GM12878 (cell line): ENCODE measurements around the gene OR52N4. TPM values are rescaled to one million over a fixed set of nuclear protein-coding genes. Genes with fewer than 3 reads are reported as not detected.

Source experiments
- ATAC-seq: fragments of 200-7000 bp; cut with Tn5 transposase; 3 replicates; pipeline ENCODE4 v1.9.1; 2020; ENCODE audit warnings: mild to moderate bottlenecking, moderate library complexity
- BruUV-seq: library from RNA; stranded (reverse); fragments of 400-500 nt; replicated peaks from 2 replicates; lab custom pipeline; 2021; lab: Mats Ljungman, UMichigan
- CTCF ChIA-PET: fragments of 300-600 bp; sonication (Branson Sonifier 250); formaldehyde crosslinking; extraction: SDS; loops from one replicate; lab custom pipeline; 2021; ENCODE audit warnings: inconsistent platforms; lab: Yijun Ruan, JAX
- POLR2A ChIA-PET: fragments of 350-600 bp; formaldehyde crosslinking; extraction: SDS; loops from one replicate; lab custom pipeline; 2021; ENCODE audit warnings: inconsistent platforms; lab: Charles Lee
- RAD21 ChIA-PET: fragments of 300-600 bp; sonication (Branson Sonifier 250); formaldehyde crosslinking; loops from one replicate; lab custom pipeline; 2023; ENCODE audit warnings: antibody characterized with exemption; ENCODE audit not compliant: unreplicated experiment; lab: Charles Lee
- SMC1A ChIA-PET: fragments of 300-600 bp; sonication (Branson Sonifier 250); formaldehyde crosslinking; loops from one replicate; lab custom pipeline; 2023; ENCODE audit not compliant: unreplicated experiment, uncharacterized antibody; lab: Charles Lee
- DNase-seq: peaks from one replicate; pipeline ENCODE4 v3.0.0-alpha.2; 2011; ENCODE audit warnings: low read depth, low spot score
- FAIRE-seq: peaks from 3 replicates; lab custom pipeline; 2011; peaks lifted over from hg19 to GRCh38; lab: Jason Lieb, UNC
- H2AFZ ChIP-seq: 2 replicates; pipeline ENCODE4 v1.6.0; 2011; ENCODE audit warnings: low read depth, low read length, control low read depth; ENCODE audit not compliant: control insufficient read depth
- H3K27ac ChIP-seq: 2 replicates; pipeline ENCODE4 v1.5.1; 2011; ENCODE audit warnings: control low read depth; ENCODE audit not compliant: control insufficient read depth, insufficient read depth
- H3K27me3 ChIP-seq, 2 experiments: replicated peaks in 1 of 2; 2 replicates each; pipeline versions ENCODE4 v1.6.0 to v1.6.1; 2011; ENCODE audit warnings: low read length in 1 of 2; ENCODE audit not compliant: control insufficient read depth in 2 of 2, insufficient read depth in 2 of 2
- H3K36me3 ChIP-seq, 2 experiments: 2 replicates each; pipeline ENCODE4 v1.5.1; 2011; ENCODE audit warnings: low read length in 1 of 2; ENCODE audit not compliant: control insufficient read depth in 2 of 2, insufficient read depth in 2 of 2
- H3K4me1 ChIP-seq: 2 replicates; pipeline ENCODE4 v1.6.1; 2011; ENCODE audit warnings: mild to moderate bottlenecking, low read length, moderate library complexity, mixed read lengths; ENCODE audit not compliant: control insufficient read depth, insufficient read depth
- H3K4me2 ChIP-seq: 2 replicates; pipeline ENCODE4 v1.6.0; 2011; ENCODE audit warnings: control low read depth; ENCODE audit not compliant: control insufficient read depth, insufficient read depth
- H3K4me3 ChIP-seq: fragments of 200-600 bp; sonication (generic); 2 replicates; pipeline ENCODE4 v1.5.1; 2016
- H3K79me2 ChIP-seq: 2 replicates; pipeline ENCODE4 v1.6.0; 2011; ENCODE audit warnings: low read length; ENCODE audit not compliant: control insufficient read depth, insufficient read depth
- H3K9ac ChIP-seq: 2 replicates; pipeline ENCODE4 v1.8.0; 2011; ENCODE audit warnings: low read length, control low read depth, mixed read lengths; ENCODE audit not compliant: control insufficient read depth, insufficient read depth
- H3K9me3 ChIP-seq: replicated peaks from 3 replicates; pipeline ENCODE4 v1.5.1; 2011; ENCODE audit warnings: mild to moderate bottlenecking, low read length; ENCODE audit not compliant: control insufficient read depth, insufficient read depth
- H4K20me1 ChIP-seq: 2 replicates; pipeline ENCODE4 v1.6.0; 2011; ENCODE audit not compliant: control insufficient read depth, insufficient read depth
- FOS ChIP-seq: IDR thresholded peaks from 3 replicates; pipeline ENCODE4 v1.6.1; 2011; ENCODE audit warnings: borderline replicate concordance; ENCODE audit not compliant: insufficient read length; ENCODE audit errors: extremely low read depth
- MYC ChIP-seq: IDR thresholded peaks from 2 replicates; pipeline ENCODE4 v1.6.1; 2011; ENCODE audit warnings: mild to moderate bottlenecking, low read length, moderate library complexity, inconsistent platforms; ENCODE audit not compliant: insufficient read depth, insufficient replicate concordance, insufficient read length, severe bottlenecking
- PRDM15 ChIP-seq: fragments of 450-650 bp; formaldehyde crosslinking; IDR thresholded peaks from 2 replicates; pipeline ENCODE4 v1.4.0; 2020; ENCODE audit warnings: mild to moderate bottlenecking, moderate library complexity
- SMAD5 ChIP-seq: IDR thresholded peaks from 2 replicates; pipeline ENCODE4 v1.6.1; 2016; ENCODE audit warnings: antibody characterized with exemption, low read depth
- USF2 ChIP-seq: IDR thresholded peaks from 2 replicates; pipeline ENCODE4 v1.6.1; 2011; ENCODE audit warnings: low read depth, low read length, improper control_type of control experiment, borderline replicate concordance
- in situ Hi-C: fragments of 300-500 bp; cut with MboI; formaldehyde crosslinking; loops from 9 replicates; pipeline ENCODE4 v1.14.3; 2018; ENCODE audit warnings: mixed read lengths
- intact Hi-C: fragments of 100-400 bp; cut with micrococcal nuclease; formaldehyde crosslinking; loops from one replicate; pipeline ENCODE4 v1.14.2; 2022; ENCODE audit not compliant: unreplicated experiment
- polyA plus RNA-seq, 11 experiments: library from polyadenylated mRNA; depleted of rRNA in 4 of 11; unstranded in 6 of 11; stranded (reverse) in 5 of 11; fragments of >200 nt; fragmentation: Nextera tagmentation in 4 of 11; fragmentation: Illumina TruSeq in 1 of 11; extraction: Ambion mirVana in 4 of 11; extraction: Trizol in 1 of 11; gene quantifications; 1 replicate in 1 of 11; 2 replicates in 10 of 11; pipeline versions ENCODE4 v1.2.1 to v1.2.3, GENCODE V29; 2011 to 2016; ENCODE audit warnings: inconsistent platforms in 2 of 11, missing spikeins in 2 of 11, low read depth in 1 of 11
- total RNA-seq, 4 experiments: library from RNA; depleted of rRNA in 3 of 4; stranded (reverse); fragments of >200 nt in 3 of 4; fragmentation: Illumina TruSeq in 1 of 4; extraction: Trizol in 1 of 4; gene quantifications; 2 replicates each; pipeline versions ENCODE4 v1.2.1 to v1.2.3, GENCODE V29; 2013 to 2021
- TF ChIP-seq, protein P1 (sequence below): IDR thresholded peaks from 2 replicates; pipeline ENCODE4 v1.6.1; 2012; ENCODE audit warnings: mild to moderate bottlenecking, low read depth, low read length
- TF ChIP-seq, protein P2 (sequence below), 3 experiments: IDR thresholded peaks in 2 of 3; conservative IDR thresholded peaks in 1 of 3; 2 replicates each; pipeline ENCODE4 v1.5.1; 2011; ENCODE audit warnings: low read depth in 3 of 3, low read length in 3 of 3, mild to moderate bottlenecking in 3 of 3, control low read depth in 2 of 3, moderate library complexity in 2 of 3, inconsistent platforms in 1 of 3, mixed read lengths in 1 of 3; ENCODE audit not compliant: control insufficient read depth in 2 of 3, insufficient read depth in 1 of 3; ENCODE audit errors: extremely low read depth in 1 of 3

OR52N4 gene
- total and polyA plus RNA-seq, 10 of the 15 experiments (the other 5 are each of a cell fraction or from before 2014, with no cell fraction given): 0.16 to 8.6 (median 0.67) TPM; not detected in 1

- TF ChIP-seq, protein P1, sequence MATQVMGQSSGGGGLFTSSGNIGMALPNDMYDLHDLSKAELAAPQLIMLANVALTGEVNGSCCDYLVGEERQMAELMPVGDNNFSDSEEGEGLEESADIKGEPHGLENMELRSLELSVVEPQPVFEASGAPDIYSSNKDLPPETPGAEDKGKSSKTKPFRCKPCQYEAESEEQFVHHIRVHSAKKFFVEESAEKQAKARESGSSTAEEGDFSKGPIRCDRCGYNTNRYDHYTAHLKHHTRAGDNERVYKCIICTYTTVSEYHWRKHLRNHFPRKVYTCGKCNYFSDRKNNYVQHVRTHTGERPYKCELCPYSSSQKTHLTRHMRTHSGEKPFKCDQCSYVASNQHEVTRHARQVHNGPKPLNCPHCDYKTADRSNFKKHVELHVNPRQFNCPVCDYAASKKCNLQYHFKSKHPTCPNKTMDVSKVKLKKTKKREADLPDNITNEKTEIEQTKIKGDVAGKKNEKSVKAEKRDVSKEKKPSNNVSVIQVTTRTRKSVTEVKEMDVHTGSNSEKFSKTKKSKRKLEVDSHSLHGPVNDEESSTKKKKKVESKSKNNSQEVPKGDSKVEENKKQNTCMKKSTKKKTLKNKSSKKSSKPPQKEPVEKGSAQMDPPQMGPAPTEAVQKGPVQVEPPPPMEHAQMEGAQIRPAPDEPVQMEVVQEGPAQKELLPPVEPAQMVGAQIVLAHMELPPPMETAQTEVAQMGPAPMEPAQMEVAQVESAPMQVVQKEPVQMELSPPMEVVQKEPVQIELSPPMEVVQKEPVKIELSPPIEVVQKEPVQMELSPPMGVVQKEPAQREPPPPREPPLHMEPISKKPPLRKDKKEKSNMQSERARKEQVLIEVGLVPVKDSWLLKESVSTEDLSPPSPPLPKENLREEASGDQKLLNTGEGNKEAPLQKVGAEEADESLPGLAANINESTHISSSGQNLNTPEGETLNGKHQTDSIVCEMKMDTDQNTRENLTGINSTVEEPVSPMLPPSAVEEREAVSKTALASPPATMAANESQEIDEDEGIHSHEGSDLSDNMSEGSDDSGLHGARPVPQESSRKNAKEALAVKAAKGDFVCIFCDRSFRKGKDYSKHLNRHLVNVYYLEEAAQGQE: no peak
- TF ChIP-seq MYC (no peak), PRDM15 (CRISPR knock-in tag) (no peak), SMAD5 (no peak)
Measured at GRCh38 chr11:5736396-5736795, 17.6 kb upstream of the OR52N4 start, which contains the start of gene OR56B1 (continued).

DNA sequence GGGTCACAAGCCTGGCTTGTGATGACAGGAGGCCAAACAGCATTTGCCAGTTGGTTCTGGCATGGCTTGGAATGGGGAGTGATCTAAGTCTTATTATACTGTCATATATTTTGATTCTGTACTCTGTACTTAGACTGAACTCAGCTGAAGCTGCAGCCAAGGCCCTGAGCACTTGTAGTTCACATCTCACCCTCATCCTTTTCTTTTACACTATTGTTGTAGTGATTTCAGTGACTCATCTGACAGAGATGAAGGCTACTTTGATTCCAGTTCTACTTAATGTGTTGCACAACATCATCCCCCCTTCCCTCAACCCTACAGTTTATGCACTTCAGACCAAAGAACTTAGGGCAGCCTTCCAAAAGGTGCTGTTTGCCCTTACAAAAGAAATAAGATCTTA lies 17.0 kb upstream of the OR52N4 start:
- H3K27ac ChIP-seq: no peak overlapping the region
- DNase-seq (no peak), ATAC-seq (no peak), FAIRE-seq (no peak)
- H3K27me3 ChIP-seq: no peaks in the 10 kb centered on the region
- no peaks in the 10 kb centered on the region for H3K36me3 ChIP-seq
- in situ Hi-C loops (no loop called here), intact Hi-C loops (no loop called here)
- no peak overlapping the region for H3K9ac ChIP-seq
- ChIA-PET CTCF (interaction anchor here (0.7 to 1.0 kb wide), 2 partner anchors 53 to 265 kb away, joined by 3 read pairs; no protein-coding TSS in a partner anchor), SMC1A (no interaction called here), RAD21 (no interaction called here), POLR2A (no interaction called here)
- H3K4me3 ChIP-seq: no peak overlapping the region
- no peak overlapping the region for H2AFZ ChIP-seq
- H4K20me1 ChIP-seq: no peaks in the 10 kb centered on the region
- no peaks in the 10 kb centered on the region for H3K79me2 ChIP-seq
- no TSS peak for BruUV-seq
- H3K9me3 ChIP-seq: no peaks in the 10 kb centered on the region; the same call in 2 of the 3 replicates
- no peaks in the 10 kb centered on the region for H3K4me1 ChIP-seq
- no peak overlapping the region for H3K4me2 ChIP-seq
- TF ChIP-seq USF2: no peak
- TF ChIP-seq, protein P2, sequence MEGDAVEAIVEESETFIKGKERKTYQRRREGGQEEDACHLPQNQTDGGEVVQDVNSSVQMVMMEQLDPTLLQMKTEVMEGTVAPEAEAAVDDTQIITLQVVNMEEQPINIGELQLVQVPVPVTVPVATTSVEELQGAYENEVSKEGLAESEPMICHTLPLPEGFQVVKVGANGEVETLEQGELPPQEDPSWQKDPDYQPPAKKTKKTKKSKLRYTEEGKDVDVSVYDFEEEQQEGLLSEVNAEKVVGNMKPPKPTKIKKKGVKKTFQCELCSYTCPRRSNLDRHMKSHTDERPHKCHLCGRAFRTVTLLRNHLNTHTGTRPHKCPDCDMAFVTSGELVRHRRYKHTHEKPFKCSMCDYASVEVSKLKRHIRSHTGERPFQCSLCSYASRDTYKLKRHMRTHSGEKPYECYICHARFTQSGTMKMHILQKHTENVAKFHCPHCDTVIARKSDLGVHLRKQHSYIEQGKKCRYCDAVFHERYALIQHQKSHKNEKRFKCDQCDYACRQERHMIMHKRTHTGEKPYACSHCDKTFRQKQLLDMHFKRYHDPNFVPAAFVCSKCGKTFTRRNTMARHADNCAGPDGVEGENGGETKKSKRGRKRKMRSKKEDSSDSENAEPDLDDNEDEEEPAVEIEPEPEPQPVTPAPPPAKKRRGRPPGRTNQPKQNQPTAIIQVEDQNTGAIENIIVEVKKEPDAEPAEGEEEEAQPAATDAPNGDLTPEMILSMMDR (IDR thresholded peaks at IDR 0.05 in 2 of 3, conservative IDR thresholded peaks at IDR 0.05 in 1 of 3; ENCODE audit: control insufficient read depth in 2 of 3, extremely low read depth in 1 of 3, insufficient read depth in 1 of 3, low read depth in 3 of 3, low read length in 3 of 3): no peak
- no peak for TF ChIP-seq FOS
